K562 (cell line): ENCODE measurements around the gene TOR1A. TPM values are rescaled to one million over a fixed set of nuclear protein-coding genes. Genes with fewer than 3 reads are reported as not detected.
A peak's percentile ranks its signal among the peaks of the same experiment; 100 is the strongest.

ENCODE experiments used
- CSDE1 ChIP-seq, 2 experiments: fragments of 450-650 bp; IDR thresholded peaks; 2 replicates each; pipeline ENCODE4 v1.6.1; 2016; ENCODE audit warnings: mild to moderate bottlenecking in 1 of 2
- FOSL1 ChIP-seq: fragments of 200-800 bp; sonication (Bioruptor generic); conservative IDR thresholded peaks from 2 replicates; pipeline ENCODE4 v1.6.1; 2016; ENCODE audit warnings: missing genetic modification characterization, missing compliant biosample characterization
- FOXJ3 ChIP-seq: sonication (generic); formaldehyde crosslinking; IDR thresholded peaks from 2 replicates; pipeline ENCODE4 v1.4.0; 2020; ENCODE audit warnings: mild to moderate bottlenecking, missing genetic modification reagents
- HCFC1 ChIP-seq: IDR thresholded peaks from 2 replicates; pipeline ENCODE4 v1.6.1; 2012; ENCODE audit warnings: low read depth, low read length, improper control_type of control experiment
- HDAC6 ChIP-seq: IDR thresholded peaks from 2 replicates; pipeline ENCODE4 v1.6.1; 2012; ENCODE audit warnings: low read depth, mild to moderate bottlenecking, control low read depth, inconsistent platforms, low read length, moderate library complexity
- MCM5 ChIP-seq: fragments of 450-650 bp; IDR thresholded peaks from 2 replicates; pipeline ENCODE4 v1.6.1; 2016; ENCODE audit warnings: low read depth
- NFIX ChIP-seq: fragments of 250-450 bp; sonication (Bioruptor Pico); IDR thresholded peaks from 2 replicates; pipeline ENCODE4 v1.4.0; 2020; ENCODE audit warnings: low read depth, mild to moderate bottlenecking, moderate library complexity
- PTRF ChIP-seq: fragments of 450-650 bp; IDR thresholded peaks from 2 replicates; pipeline ENCODE4 v1.6.1; 2016; ENCODE audit warnings: mild to moderate bottlenecking, missing genetic modification characterization, missing compliant biosample characterization
- RCOR1 ChIP-seq, 2 experiments: IDR thresholded peaks; 2 replicates each; pipeline ENCODE4 v1.6.1; 2012; ENCODE audit warnings: low read depth in 2 of 2, low read length in 2 of 2, borderline replicate concordance in 1 of 2, improper control_type of control experiment in 1 of 2
- STAG1 ChIP-seq: sonication (generic); formaldehyde crosslinking; IDR thresholded peaks from 2 replicates; pipeline ENCODE4 v1.5.0; 2020; ENCODE audit warnings: missing genetic modification reagents, borderline replicate concordance
- STAT5B ChIP-seq: fragments of 250-450 bp; sonication (Bioruptor Pico); IDR thresholded peaks from 2 replicates; pipeline ENCODE4 v1.8.0; 2021; ENCODE audit warnings: mild to moderate bottlenecking, inconsistent platforms
- TAF15 ChIP-seq: fragments of 200-400 bp; formaldehyde crosslinking; IDR thresholded peaks from 2 replicates; pipeline ENCODE4 v1.6.1; 2017; ENCODE audit warnings: mild to moderate bottlenecking, low read depth, low read length, moderate library complexity
- TBP ChIP-seq: optimal IDR thresholded peaks from 2 replicates; pipeline ENCODE3; 2011; ENCODE audit warnings: low read depth, low read length, improper control_type of control experiment
- ZFPM2 ChIP-seq: fragments of 250-450 bp; sonication (Bioruptor Pico); IDR thresholded peaks from 2 replicates; pipeline ENCODE4 v1.5.1; 2022; ENCODE audit warnings: mild to moderate bottlenecking
- ZNF165 ChIP-seq: fragments of 250-450 bp; sonication (Bioruptor Pico); IDR thresholded peaks from 2 replicates; pipeline ENCODE4 v1.4.0; 2020; ENCODE audit warnings: borderline replicate concordance
- ZNF217 ChIP-seq: sonication (generic); formaldehyde crosslinking; IDR thresholded peaks from 2 replicates; pipeline ENCODE4 v1.8.0; 2022; ENCODE audit warnings: mild to moderate bottlenecking, missing genetic modification reagents
- polyA plus RNA-seq, 8 experiments: library from polyadenylated mRNA; depleted of rRNA in 4 of 8; stranded (reverse) in 5 of 8; unstranded in 3 of 8; fragments of >200 nt; fragmentation: Nextera tagmentation in 2 of 8; fragmentation: Illumina TruSeq in 1 of 8; extraction: Ambion mirVana in 2 of 8; extraction: Trizol in 1 of 8; gene quantifications; 2 replicates each; pipeline versions ENCODE4 v1.2.1 to v1.2.3, GENCODE V29; 2011 to 2014; ENCODE audit warnings: inconsistent platforms in 1 of 8, missing spikeins in 1 of 8
- total RNA-seq, 7 experiments: library from RNA; depleted of rRNA in 6 of 7; stranded (reverse); fragments of >200 nt in 6 of 7; fragmentation: Illumina TruSeq in 2 of 7; extraction: Trizol in 2 of 7; gene quantifications; 2 replicates each; pipeline versions ENCODE4 v1.2.1 to v1.2.3, GENCODE V29; 2011 to 2021; ENCODE audit warnings: low replicate concordance in 1 of 7
- TF ChIP-seq, protein P1 (sequence below), 2 experiments: fragments of 450-650 bp; IDR thresholded peaks; 2 replicates each; pipeline ENCODE4 v1.6.1; 2018; ENCODE audit warnings: mild to moderate bottlenecking in 2 of 2, low read depth in 1 of 2; ENCODE audit not compliant: partially characterized antibody in 2 of 2
- TF ChIP-seq, protein P2 (sequence below): fragments of 250-450 bp; sonication (Bioruptor Pico); IDR thresholded peaks from 2 replicates; pipeline ENCODE4 v1.8.0; 2022; ENCODE audit warnings: moderate library complexity, mild to moderate bottlenecking, inconsistent platforms
- TF ChIP-seq, protein P3 (sequence below): sonication (generic); formaldehyde crosslinking; IDR thresholded peaks from 2 replicates; pipeline ENCODE4 v1.8.1; 2023; ENCODE audit warnings: missing genetic modification reagents, mild to moderate bottlenecking, borderline replicate concordance
- TF ChIP-seq, protein P4 (sequence below): sonication (generic); formaldehyde crosslinking; IDR thresholded peaks from 2 replicates; pipeline ENCODE4 v1.9.0; 2022; ENCODE audit warnings: mild to moderate bottlenecking, missing genetic modification reagents

Gene TOR1A
- total and polyA plus RNA-seq, 9 of the 15 experiments (the other 6 are each of a cell fraction or from before 2014, with no cell fraction given) = 4.5 to 85.8 (median 51.3) TPM

DNA sequence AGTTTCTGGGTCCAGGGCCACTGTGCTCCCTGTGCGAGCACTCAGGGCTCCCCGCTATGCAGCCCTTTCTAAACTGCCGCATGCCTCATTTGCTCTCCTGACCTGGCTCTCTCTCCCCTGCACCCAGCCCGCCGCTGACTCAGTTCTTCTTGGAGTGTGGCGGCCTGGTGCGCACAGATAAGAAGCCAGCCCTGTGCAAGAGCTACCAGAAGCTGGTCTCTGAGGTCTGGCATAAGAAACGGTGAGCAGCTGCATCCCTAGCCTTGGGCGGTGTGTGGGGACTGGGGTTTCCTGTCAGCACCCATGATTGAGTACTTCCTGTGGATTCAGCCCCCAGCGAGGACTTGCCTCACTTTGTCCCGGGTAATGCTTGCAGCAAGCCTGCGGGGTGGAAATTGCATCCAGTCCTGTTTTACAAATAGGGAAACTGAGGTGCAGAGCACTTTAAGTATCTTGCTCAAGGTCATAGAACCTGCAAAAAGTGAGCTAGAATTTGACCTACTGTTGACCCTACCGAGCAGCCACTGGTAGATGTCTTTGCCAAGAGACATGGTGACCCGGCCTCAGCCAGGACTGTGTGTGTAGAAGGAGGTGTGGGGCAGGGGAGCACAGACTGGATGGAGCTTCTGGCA, 39.2 kb upstream of the TOR1A start (continued):
- TF ChIP-seq ZNF165 (CRISPR knock-in tag) = peak; percentile 74; the same call in 1 of the 2 replicates
- no peak for TF ChIP-seq STAG1 (CRISPR knock-in tag)
- TF ChIP-seq FOSL1 (tag) = peak; percentile 99
- TF ChIP-seq NFIX (CRISPR knock-in tag) = no peak
- TF ChIP-seq TBP = peak; percentile 72
- TF ChIP-seq ZNF217 (CRISPR knock-in tag) = no peak
- TF ChIP-seq PTRF (tag) = no peak
- no peak for TF ChIP-seq FOXJ3 (CRISPR knock-in tag)
- no peak for TF ChIP-seq CSDE1 (IDR thresholded peaks at IDR 0.05)
- TF ChIP-seq, protein P1, sequence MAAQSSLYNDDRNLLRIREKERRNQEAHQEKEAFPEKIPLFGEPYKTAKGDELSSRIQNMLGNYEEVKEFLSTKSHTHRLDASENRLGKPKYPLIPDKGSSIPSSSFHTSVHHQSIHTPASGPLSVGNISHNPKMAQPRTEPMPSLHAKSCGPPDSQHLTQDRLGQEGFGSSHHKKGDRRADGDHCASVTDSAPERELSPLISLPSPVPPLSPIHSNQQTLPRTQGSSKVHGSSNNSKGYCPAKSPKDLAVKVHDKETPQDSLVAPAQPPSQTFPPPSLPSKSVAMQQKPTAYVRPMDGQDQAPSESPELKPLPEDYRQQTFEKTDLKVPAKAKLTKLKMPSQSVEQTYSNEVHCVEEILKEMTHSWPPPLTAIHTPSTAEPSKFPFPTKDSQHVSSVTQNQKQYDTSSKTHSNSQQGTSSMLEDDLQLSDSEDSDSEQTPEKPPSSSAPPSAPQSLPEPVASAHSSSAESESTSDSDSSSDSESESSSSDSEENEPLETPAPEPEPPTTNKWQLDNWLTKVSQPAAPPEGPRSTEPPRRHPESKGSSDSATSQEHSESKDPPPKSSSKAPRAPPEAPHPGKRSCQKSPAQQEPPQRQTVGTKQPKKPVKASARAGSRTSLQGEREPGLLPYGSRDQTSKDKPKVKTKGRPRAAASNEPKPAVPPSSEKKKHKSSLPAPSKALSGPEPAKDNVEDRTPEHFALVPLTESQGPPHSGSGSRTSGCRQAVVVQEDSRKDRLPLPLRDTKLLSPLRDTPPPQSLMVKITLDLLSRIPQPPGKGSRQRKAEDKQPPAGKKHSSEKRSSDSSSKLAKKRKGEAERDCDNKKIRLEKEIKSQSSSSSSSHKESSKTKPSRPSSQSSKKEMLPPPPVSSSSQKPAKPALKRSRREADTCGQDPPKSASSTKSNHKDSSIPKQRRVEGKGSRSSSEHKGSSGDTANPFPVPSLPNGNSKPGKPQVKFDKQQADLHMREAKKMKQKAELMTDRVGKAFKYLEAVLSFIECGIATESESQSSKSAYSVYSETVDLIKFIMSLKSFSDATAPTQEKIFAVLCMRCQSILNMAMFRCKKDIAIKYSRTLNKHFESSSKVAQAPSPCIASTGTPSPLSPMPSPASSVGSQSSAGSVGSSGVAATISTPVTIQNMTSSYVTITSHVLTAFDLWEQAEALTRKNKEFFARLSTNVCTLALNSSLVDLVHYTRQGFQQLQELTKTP (IDR thresholded peaks at IDR 0.05; ENCODE audit: low read depth in 1 of 2, partially characterized antibody in 2 of 2) = peak; percentile 76 to 98
- no peak for TF ChIP-seq STAT5B (CRISPR knock-in tag)
- no peak for TF ChIP-seq ZFPM2 (CRISPR knock-in tag)
- TF ChIP-seq MCM5 = no peak
- TF ChIP-seq HCFC1 = peak; percentile 65; the same call in 1 of the 2 replicates
- no peak for TF ChIP-seq TAF15
- TF ChIP-seq HDAC6 = no peak
- TF ChIP-seq RCOR1 (IDR thresholded peaks at IDR 0.05; ENCODE audit: borderline replicate concordance in 1 of 2, low read depth in 2 of 2, low read length in 2 of 2) = peak; percentile 98 to 99
- TF ChIP-seq, protein P2, sequence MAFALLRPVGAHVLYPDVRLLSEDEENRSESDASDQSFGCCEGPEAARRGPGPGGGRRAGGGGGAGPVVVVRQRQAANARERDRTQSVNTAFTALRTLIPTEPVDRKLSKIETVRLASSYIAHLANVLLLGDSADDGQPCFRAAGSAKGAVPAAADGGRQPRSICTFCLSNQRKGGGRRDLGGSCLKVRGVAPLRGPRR (CRISPR knock-in tag) = no peak
- TF ChIP-seq, protein P3, sequence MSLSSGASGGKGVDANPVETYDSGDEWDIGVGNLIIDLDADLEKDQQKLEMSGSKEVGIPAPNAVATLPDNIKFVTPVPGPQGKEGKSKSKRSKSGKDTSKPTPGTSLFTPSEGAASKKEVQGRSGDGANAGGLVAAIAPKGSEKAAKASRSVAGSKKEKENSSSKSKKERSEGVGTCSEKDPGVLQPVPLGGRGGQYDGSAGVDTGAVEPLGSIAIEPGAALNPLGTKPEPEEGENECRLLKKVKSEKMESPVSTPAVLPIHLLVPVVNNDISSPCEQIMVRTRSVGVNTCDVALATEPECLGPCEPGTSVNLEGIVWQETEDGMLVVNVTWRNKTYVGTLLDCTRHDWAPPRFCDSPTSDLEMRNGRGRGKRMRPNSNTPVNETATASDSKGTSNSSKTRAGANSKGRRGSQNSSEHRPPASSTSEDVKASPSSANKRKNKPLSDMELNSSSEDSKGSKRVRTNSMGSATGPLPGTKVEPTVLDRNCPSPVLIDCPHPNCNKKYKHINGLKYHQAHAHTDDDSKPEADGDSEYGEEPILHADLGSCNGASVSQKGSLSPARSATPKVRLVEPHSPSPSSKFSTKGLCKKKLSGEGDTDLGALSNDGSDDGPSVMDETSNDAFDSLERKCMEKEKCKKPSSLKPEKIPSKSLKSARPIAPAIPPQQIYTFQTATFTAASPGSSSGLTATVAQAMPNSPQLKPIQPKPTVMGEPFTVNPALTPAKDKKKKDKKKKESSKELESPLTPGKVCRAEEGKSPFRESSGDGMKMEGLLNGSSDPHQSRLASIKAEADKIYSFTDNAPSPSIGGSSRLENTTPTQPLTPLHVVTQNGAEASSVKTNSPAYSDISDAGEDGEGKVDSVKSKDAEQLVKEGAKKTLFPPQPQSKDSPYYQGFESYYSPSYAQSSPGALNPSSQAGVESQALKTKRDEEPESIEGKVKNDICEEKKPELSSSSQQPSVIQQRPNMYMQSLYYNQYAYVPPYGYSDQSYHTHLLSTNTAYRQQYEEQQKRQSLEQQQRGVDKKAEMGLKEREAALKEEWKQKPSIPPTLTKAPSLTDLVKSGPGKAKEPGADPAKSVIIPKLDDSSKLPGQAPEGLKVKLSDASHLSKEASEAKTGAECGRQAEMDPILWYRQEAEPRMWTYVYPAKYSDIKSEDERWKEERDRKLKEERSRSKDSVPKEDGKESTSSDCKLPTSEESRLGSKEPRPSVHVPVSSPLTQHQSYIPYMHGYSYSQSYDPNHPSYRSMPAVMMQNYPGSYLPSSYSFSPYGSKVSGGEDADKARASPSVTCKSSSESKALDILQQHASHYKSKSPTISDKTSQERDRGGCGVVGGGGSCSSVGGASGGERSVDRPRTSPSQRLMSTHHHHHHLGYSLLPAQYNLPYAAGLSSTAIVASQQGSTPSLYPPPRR (CRISPR knock-in tag) = peak; percentile 100
- TF ChIP-seq, protein P4, sequence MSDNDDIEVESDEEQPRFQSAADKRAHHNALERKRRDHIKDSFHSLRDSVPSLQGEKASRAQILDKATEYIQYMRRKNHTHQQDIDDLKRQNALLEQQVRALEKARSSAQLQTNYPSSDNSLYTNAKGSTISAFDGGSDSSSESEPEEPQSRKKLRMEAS = peak; percentile 99
